NOMO-1 treated with DMSO at 0.1 percent for 48 hours (cell line): ENCODE results near the gene DOCK8.
A peak's percentile ranks its signal among the peaks of the same experiment; 100 is the strongest.
"Not testable (repeated sequence)": the region's sequence is repeated elsewhere in the genome, so short reads cannot be mapped to it uniquely, and the experiment has no call there.

Source experiments
- DNase-seq: peaks from one replicate; lab custom pipeline; 2025; ENCODE audit not compliant: unreplicated experiment; lab: John Stamatoyannopoulos, UW

Gene DOCK8

GRCh38 chr9:214648-215493 lies at the start of gene DOCK8:
TSS of gene DOCK8 (plus strand) at chr9:214865. CDS start at chr9:214977, 112 bp downstream.
- peak; percentile 62 for DNase-seq

- not testable (repeated sequence) for DNase-seq
These were observed 44.9 kb upstream of the DOCK8 start for GRCh38 chr9:169757-170156.

GRCh38 chr9:178140-178825 lies 36.4 kb upstream of the DOCK8 start:
- not testable (repeated sequence) for DNase-seq

DNA sequence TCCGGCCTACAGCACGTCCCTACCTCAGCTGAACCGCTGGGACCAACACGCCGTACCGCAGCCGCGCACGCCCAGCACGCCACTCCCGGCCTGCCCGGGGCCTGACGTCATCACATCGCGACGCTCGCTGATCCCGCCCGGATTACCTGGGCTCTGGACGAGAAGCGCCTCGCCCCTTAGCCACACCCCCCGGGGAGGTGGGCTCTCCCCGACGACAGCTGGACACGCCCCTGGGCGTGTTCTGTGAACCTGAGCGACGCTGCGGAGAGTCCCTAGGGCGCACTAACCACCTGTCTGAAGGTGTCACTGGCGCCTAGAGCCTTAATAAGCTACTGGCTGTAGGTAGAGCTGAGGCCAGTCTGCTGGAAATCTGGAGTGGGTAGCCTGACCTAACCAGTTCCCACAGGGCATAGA lies 35.7 kb upstream of the DOCK8 start, which contains the start of gene ZNG1A:
Gene ZNG1A, minus strand, starts transcription at position 87 of the 414 bp plus-strand sequence. CDS start 87 bp downstream, outside the sequence.
- DNase-seq, result not testable (repeated sequence)

DNA sequence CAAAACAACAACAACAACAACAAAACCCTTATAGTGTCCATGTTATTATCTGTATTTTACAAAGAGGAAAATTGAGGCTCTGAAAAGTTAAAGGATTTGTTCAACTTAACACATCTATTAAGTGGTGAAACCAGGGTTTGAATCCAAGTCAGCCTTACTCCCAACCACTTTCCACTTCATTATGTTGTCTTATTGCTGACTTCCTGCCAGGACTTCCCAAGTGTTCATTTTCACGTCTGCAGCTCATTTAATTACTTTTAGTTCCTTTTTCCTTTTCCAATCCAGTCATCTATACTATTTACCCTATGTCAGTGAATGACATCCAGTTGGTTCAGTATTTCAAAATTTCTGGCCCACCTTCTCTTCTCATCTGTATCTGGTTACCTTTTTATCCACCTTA lies 15.1 kb upstream of the DOCK8 start:
- DNase-seq, result not testable (repeated sequence)

- no peak for DNase-seq
These were observed 8.2 kb upstream of the DOCK8 start for GRCh38 chr9:206481-206880.

GRCh38 chr9:209143-209758 lies 5.4 kb upstream of the DOCK8 start:
- DNase-seq, result no peak

DNA sequence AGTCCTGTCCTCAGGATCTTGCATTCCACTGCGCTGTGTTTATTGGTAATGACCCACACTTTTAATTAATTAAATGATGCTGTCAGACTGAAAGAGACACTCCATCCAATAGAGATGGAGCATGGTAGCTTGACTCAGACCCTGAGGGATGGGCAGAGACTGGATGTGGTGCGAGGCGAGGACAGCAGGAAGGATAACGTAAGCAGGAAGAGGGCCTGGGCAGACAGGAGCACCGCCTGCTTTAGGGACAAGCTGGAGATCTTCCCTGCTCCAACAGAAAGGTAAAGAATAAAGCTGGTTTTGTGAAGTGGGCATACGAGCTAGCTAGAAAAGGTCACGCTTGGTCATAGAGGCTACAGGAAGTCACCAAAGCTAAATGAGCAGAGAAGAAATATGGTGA lies 3.6 kb upstream of the DOCK8 start:
- no peak for DNase-seq

GRCh38 chr9:211557-211956 lies 3.1 kb upstream of the DOCK8 start:
- no peak for DNase-seq

DNA sequence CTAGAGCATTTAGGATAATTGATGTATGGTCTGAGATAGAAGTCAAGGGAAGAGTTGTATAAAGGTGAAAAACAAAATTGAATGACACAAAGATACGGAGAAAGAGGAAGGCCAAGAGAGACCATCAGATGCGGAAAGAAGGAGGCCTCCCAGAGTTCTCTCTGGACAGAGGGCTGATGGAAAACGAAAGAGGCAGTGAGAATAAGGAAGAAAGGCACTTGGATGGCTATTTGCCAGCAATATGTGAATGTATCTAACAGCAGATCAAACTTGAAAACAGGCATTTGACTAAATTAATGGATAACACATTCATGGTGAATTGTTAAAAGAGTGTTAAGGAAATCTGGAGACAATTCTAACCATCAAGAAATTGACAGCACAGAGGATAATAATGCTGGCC lies 2.4 kb upstream of the DOCK8 start:
- DNase-seq, result peak; percentile 47

- DNase-seq, result not testable (repeated sequence)
These were observed 764 bp upstream of the DOCK8 start for GRCh38 chr9:213901-214300.

DNA sequence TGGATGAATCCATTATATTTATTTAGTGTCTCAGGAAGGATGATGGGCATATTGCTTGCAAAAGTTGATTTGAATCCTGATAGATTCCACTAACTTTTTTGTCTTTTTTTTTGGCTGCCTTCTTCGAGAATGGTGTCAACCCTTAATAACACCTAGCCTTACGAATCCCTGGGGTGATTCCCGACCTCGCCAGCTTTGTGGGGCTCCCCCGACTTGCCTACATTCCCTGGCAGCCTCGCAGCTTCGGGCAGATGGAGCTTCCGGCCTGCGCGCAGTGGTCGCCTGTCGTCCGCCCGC lies 366 bp upstream of the DOCK8 start:
- no peak for DNase-seq

- no peak for DNase-seq
These were observed 1.0 kb downstream of the DOCK8 start for GRCh38 chr9:215631-216155.

GRCh38 chr9:216866-217265 lies 2.2 kb downstream of the DOCK8 start:
- DNase-seq, result no peak

DNA sequence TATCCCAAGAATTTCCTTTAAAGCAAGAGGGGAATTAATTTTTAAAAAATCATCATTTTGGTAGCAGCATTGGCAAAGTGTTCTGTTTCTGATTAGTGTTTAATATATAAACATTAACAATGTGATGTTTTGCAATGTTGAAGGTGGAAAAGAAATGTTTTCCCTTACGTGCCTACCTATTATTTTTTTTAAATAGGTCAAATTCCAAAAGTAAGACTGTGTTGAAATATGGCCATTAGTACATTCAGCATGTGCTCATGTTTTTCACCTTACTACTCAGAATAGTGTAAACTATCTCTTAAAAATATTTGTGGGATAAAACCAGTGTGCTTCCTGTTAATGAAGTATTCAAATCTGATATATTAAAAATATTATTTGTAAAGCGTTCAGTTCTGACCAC lies 3.3 kb downstream of the DOCK8 start:
- no peak for DNase-seq

GRCh38 chr9:219036-219435 lies 4.4 kb downstream of the DOCK8 start:
- not testable (repeated sequence) for DNase-seq

- DNase-seq, result peak; percentile 19
These were observed 5.2 kb downstream of the DOCK8 start for GRCh38 chr9:219670-220365.

- DNase-seq, result peak; percentile 50
These were observed 7.5 kb downstream of the DOCK8 start for GRCh38 chr9:221989-222776.

- no peak for DNase-seq
These were observed 8.5 kb downstream of the DOCK8 start for GRCh38 chr9:223152-223551.

DNA sequence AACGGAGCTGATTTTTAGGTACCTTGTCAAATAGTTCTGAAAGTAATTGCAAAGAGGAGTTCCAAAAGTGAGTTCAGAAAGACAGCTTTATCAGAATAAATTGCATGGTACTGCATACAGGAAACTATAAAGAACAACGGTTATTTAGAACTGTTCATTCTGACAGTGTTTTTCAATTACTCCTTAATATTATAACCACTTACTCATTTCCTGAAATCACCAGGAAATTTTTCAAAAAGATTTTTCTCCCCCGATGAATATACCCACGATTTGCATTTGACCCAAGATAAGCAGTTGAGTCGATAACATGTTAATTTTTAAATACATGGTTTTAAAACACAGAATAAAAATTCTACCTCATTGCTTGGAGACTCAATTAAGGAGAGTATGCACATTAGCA lies 9.4 kb downstream of the DOCK8 start:
- no peak for DNase-seq
